Measurements from ENCODE around the gene ARF6.
"Not testable (repeated sequence)": the region's sequence is repeated elsewhere in the genome, so short reads cannot be mapped to it uniquely, and the experiment has no call there.

The ARF6 gene

DNA sequence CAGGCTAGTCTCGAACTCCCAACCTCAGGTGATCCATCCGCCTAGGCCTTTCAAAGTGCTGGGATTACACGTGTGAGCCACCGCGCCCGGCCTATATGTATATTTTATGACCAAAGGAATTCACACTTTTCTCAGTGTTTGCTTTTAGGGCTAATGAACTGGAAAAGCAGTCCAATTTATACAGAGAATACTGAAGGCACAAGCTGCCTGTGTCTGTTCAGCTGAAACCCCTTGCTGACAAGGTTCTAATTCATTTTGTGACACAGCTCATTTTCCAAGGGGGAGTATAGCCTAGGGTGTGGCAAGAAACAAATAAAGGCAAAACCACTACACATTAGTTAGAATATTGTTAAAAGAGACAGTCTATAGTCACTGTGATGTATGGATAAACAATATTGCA lies 22.0 kb upstream of the ARF6 start:
- no peaks in the 10 kb centered on the region for H3K9me3 ChIP-seq (ENCODE audit: insufficient read depth, low read length, severe bottlenecking)
- H3K4me1 ChIP-seq (ENCODE audit: insufficient read depth, low read length): peaks cover 19% of the 10 kb centered on the region
- H3K4me3 ChIP-seq (ENCODE audit: low read depth in 1 of 2, low read length in 2 of 2): no peak overlapping the region
- TF ChIP-seq EZH2 (IDR thresholded peaks at IDR 0.05; ENCODE audit: borderline replicate concordance, low read depth, low read length, severe bottlenecking): no peak
- TF ChIP-seq, protein P1, sequence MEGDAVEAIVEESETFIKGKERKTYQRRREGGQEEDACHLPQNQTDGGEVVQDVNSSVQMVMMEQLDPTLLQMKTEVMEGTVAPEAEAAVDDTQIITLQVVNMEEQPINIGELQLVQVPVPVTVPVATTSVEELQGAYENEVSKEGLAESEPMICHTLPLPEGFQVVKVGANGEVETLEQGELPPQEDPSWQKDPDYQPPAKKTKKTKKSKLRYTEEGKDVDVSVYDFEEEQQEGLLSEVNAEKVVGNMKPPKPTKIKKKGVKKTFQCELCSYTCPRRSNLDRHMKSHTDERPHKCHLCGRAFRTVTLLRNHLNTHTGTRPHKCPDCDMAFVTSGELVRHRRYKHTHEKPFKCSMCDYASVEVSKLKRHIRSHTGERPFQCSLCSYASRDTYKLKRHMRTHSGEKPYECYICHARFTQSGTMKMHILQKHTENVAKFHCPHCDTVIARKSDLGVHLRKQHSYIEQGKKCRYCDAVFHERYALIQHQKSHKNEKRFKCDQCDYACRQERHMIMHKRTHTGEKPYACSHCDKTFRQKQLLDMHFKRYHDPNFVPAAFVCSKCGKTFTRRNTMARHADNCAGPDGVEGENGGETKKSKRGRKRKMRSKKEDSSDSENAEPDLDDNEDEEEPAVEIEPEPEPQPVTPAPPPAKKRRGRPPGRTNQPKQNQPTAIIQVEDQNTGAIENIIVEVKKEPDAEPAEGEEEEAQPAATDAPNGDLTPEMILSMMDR (IDR thresholded peaks at IDR 0.05; ENCODE audit: borderline replicate concordance, extremely low read depth, low read length, poor library complexity, severe bottlenecking): no peak
- ATAC-seq (ENCODE audit: insufficient read depth, low read depth) (no peak), DNase-seq (no peak)
- H2AFZ ChIP-seq (ENCODE audit: low read depth, low read length): no peak overlapping the region
- no peaks in the 10 kb centered on the region for H3K36me3 ChIP-seq (ENCODE audit: insufficient read depth, low read length)
- no peak overlapping the region for H3K9ac ChIP-seq (ENCODE audit: low read depth, low read length)
- no peak overlapping the region for H3K27ac ChIP-seq (ENCODE audit: low read length)
- H4K20me1 ChIP-seq (ENCODE audit: insufficient read depth, low read length): no peaks in the 10 kb centered on the region
- H3K79me2 ChIP-seq (ENCODE audit: insufficient read depth, low read length): peaks cover 9% of the 10 kb centered on the region
- no peaks in the 10 kb centered on the region for H3K27me3 ChIP-seq (ENCODE audit: insufficient read depth, low read length, poor library complexity)
- H3K4me2 ChIP-seq (ENCODE audit: insufficient read depth, low read length): no peak overlapping the region

DNA sequence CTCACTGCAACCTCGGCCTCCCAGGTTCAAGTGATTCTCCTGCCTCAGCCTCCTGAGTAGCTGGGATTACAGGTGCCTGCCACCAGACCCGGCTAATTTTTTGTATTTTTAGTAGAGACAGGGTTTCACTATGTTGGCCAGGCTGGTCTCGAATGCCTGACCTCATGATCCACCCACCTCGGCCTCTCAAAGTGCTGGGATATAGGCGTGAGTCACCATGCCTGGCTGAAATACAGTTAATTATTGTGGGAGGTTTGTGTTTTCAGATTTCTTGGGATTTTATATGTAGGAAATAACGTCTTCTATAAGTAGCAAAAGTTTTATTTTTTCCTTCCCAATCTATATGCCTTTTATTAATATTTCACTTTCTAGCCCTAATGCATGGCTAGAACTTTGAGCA lies 19.3 kb upstream of the ARF6 start:
- not testable (repeated sequence) for H3K4me2 ChIP-seq (ENCODE audit: insufficient read depth, low read length); H3K27ac ChIP-seq (ENCODE audit: low read length); H2AFZ ChIP-seq (ENCODE audit: low read depth, low read length); H3K4me3 ChIP-seq (ENCODE audit: low read depth in 1 of 2, low read length in 2 of 2); H3K36me3 ChIP-seq (ENCODE audit: insufficient read depth, low read length); H3K9me3 ChIP-seq (ENCODE audit: insufficient read depth, low read length, severe bottlenecking); ATAC-seq (ENCODE audit: insufficient read depth, low read depth); DNase-seq; H3K79me2 ChIP-seq (ENCODE audit: insufficient read depth, low read length); H3K9ac ChIP-seq (ENCODE audit: low read depth, low read length); H3K27me3 ChIP-seq (ENCODE audit: insufficient read depth, low read length, poor library complexity); H4K20me1 ChIP-seq (ENCODE audit: insufficient read depth, low read length); H3K4me1 ChIP-seq (ENCODE audit: insufficient read depth, low read length)

DNA sequence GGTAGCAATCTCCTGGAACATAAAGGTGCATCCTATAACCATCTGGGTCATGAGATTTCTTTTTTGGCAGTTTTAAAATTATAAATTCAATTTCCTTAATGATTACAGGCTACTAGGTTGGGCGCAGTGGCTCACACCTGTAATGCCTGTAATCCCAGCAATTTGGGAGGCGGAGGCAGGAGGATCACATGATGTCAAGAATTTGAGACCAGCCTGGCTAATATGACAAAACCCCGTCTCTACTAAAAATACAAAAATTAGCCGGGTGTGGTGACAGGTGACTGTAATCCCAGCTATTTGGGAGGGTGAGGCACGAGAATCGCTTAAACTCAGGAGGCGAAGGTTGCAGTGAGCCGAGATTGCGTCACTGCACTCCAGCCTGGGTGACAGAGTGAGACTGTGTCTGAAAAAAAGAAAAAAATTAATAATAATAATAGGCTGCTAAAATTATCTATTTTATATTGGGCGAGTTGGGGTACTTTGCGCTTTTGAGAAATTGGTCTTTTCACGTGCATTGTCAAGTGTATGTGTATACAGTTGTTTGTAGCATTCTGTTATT lies 17.2 kb upstream of the ARF6 start:
- no peak for DNase-seq
- H3K4me1 ChIP-seq (ENCODE audit: insufficient read depth, low read length): no peaks in the 10 kb centered on the region
- no peak overlapping the region for H2AFZ ChIP-seq (ENCODE audit: low read depth, low read length)
- no peaks in the 10 kb centered on the region for H3K27me3 ChIP-seq (ENCODE audit: insufficient read depth, low read length, poor library complexity)
- no peaks in the 10 kb centered on the region for H4K20me1 ChIP-seq (ENCODE audit: insufficient read depth, low read length)
- no peaks in the 10 kb centered on the region for H3K79me2 ChIP-seq (ENCODE audit: insufficient read depth, low read length)
- no peak overlapping the region for H3K4me3 ChIP-seq (ENCODE audit: low read depth in 1 of 2, low read length in 2 of 2)
- no peak for TF ChIP-seq EZH2 (IDR thresholded peaks at IDR 0.05; ENCODE audit: borderline replicate concordance, low read depth, low read length, severe bottlenecking)
- TF ChIP-seq, protein P1 (IDR thresholded peaks at IDR 0.05; ENCODE audit: borderline replicate concordance, extremely low read depth, low read length, poor library complexity, severe bottlenecking): no peak
- H3K27ac ChIP-seq (ENCODE audit: low read length): no peak overlapping the region
- no peak overlapping the region for H3K9ac ChIP-seq (ENCODE audit: low read depth, low read length)
- no peak for ATAC-seq (ENCODE audit: insufficient read depth, low read depth)
- H3K36me3 ChIP-seq (ENCODE audit: insufficient read depth, low read length): no peaks in the 10 kb centered on the region
- H3K9me3 ChIP-seq (ENCODE audit: insufficient read depth, low read length, severe bottlenecking): no peaks in the 10 kb centered on the region
- H3K4me2 ChIP-seq (ENCODE audit: insufficient read depth, low read length): no peak overlapping the region

DNA sequence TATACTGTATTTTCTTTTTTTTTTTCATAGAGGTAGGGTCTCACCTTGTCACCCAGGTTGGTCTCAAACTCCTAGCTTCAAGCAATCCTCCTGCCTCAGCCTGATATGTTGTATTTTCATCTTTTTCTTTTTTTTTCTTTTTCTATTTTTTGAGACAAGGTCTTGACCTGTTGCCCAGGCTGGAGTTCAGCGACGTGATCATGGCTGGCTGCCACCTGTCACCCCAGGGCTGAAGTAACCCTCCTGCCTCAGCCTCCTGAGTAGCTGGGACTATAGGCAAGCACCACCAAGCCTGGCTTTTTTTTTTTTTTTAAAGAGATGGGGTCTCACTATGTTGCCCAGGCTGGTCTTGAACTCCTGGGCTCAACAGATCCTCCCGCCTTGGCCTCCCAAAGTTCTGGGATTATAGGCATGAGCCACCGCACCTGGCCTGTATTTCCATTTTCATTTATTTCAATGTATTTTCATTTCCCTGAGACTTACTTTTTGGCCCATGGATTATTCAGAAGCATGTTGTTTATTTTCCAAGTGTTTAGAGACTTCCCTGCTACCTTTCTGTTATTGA lies 16.2 kb upstream of the ARF6 start:
- no peaks in the 10 kb centered on the region for H3K79me2 ChIP-seq (ENCODE audit: insufficient read depth, low read length)
- no peak for ATAC-seq (ENCODE audit: insufficient read depth, low read depth)
- no peaks in the 10 kb centered on the region for H3K9me3 ChIP-seq (ENCODE audit: insufficient read depth, low read length, severe bottlenecking)
- H4K20me1 ChIP-seq (ENCODE audit: insufficient read depth, low read length): no peaks in the 10 kb centered on the region
- H3K9ac ChIP-seq (ENCODE audit: low read depth, low read length): no peak overlapping the region
- no peaks in the 10 kb centered on the region for H3K4me1 ChIP-seq (ENCODE audit: insufficient read depth, low read length)
- no peaks in the 10 kb centered on the region for H3K36me3 ChIP-seq (ENCODE audit: insufficient read depth, low read length)
- no peak overlapping the region for H3K4me2 ChIP-seq (ENCODE audit: insufficient read depth, low read length)
- DNase-seq: no peak
- no peak overlapping the region for H2AFZ ChIP-seq (ENCODE audit: low read depth, low read length)
- no peak overlapping the region for H3K27ac ChIP-seq (ENCODE audit: low read length)
- H3K4me3 ChIP-seq (ENCODE audit: low read depth in 1 of 2, low read length in 2 of 2): no peak overlapping the region
- TF ChIP-seq, protein P1 (IDR thresholded peaks at IDR 0.05; ENCODE audit: borderline replicate concordance, extremely low read depth, low read length, poor library complexity, severe bottlenecking): no peak
- no peak for TF ChIP-seq EZH2 (IDR thresholded peaks at IDR 0.05; ENCODE audit: borderline replicate concordance, low read depth, low read length, severe bottlenecking)
- no peaks in the 10 kb centered on the region for H3K27me3 ChIP-seq (ENCODE audit: insufficient read depth, low read length, poor library complexity)
